Measurements from ENCODE around the gene EIF4H.

- TF ChIP-seq, protein P1, sequence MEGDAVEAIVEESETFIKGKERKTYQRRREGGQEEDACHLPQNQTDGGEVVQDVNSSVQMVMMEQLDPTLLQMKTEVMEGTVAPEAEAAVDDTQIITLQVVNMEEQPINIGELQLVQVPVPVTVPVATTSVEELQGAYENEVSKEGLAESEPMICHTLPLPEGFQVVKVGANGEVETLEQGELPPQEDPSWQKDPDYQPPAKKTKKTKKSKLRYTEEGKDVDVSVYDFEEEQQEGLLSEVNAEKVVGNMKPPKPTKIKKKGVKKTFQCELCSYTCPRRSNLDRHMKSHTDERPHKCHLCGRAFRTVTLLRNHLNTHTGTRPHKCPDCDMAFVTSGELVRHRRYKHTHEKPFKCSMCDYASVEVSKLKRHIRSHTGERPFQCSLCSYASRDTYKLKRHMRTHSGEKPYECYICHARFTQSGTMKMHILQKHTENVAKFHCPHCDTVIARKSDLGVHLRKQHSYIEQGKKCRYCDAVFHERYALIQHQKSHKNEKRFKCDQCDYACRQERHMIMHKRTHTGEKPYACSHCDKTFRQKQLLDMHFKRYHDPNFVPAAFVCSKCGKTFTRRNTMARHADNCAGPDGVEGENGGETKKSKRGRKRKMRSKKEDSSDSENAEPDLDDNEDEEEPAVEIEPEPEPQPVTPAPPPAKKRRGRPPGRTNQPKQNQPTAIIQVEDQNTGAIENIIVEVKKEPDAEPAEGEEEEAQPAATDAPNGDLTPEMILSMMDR (IDR thresholded peaks at IDR 0.05) = no peak
- TF ChIP-seq POLR2A (IDR thresholded peaks at IDR 0.05) = no peak
Observed at GRCh38 chr7:74138334-74138867, 35.8 kb upstream of the EIF4H start.

Measured in Peyer's patch (tissue), 4 donors.